IMR-90 (cell line): ENCODE data around the gene SMTNL1. TPM values are rescaled to one million over a fixed set of nuclear protein-coding genes. Genes with fewer than 3 reads are reported as not detected.

ENCODE experiments used
- ATAC-seq: fragments of 200-7000 bp; cut with Tn5 transposase; 2 replicates; pipeline ENCODE4 v1.9.1; 2020; ENCODE audit warnings: low read depth, mild to moderate bottlenecking, moderate library complexity
- BruUV-seq: library from RNA; stranded (reverse); fragments of 400-500 nt; replicated peaks from 2 replicates; lab custom pipeline; 2021; lab: Mats Ljungman, UMichigan
- CTCF ChIA-PET: fragments of 300-600 bp; formaldehyde crosslinking; extraction: SDS; loops from one replicate; lab custom pipeline; 2021; ENCODE audit warnings: antibody characterized with exemption; lab: Yijun Ruan, JAX
- POLR2A ChIA-PET: fragments of 300-600 bp; sonication (Branson Sonifier 250); formaldehyde crosslinking; loops from one replicate; lab custom pipeline; 2022; ENCODE audit warnings: antibody characterized with exemption; ENCODE audit not compliant: unreplicated experiment; lab: Charles Lee
- DNase-seq: peaks from one replicate; pipeline ENCODE4 v3.0.0; 2013
- H2AFZ ChIP-seq: replicated peaks from 2 replicates; pipeline ENCODE3; 2013; ENCODE audit warnings: low read length, mild to moderate bottlenecking; ENCODE audit not compliant: poor library complexity
- H2AK5ac ChIP-seq: 2 replicates; pipeline ENCODE4 v1.6.1; 2013; ENCODE audit warnings: low read depth, low read length, inconsistent platforms
- H2AK9ac ChIP-seq: replicated peaks from 2 replicates; pipeline ENCODE3; 2013; ENCODE audit warnings: mild to moderate bottlenecking, low read depth, low read length, moderate library complexity; ENCODE audit not compliant: poor library complexity
- H2BK120ac ChIP-seq: 2 replicates; pipeline ENCODE4 v1.6.1; 2013; ENCODE audit warnings: low read depth, low read length, inconsistent platforms
- H2BK15ac ChIP-seq: 3 replicates; pipeline ENCODE4 v1.6.1; 2013; ENCODE audit warnings: low read depth, low read length, inconsistent platforms
- H2BK20ac ChIP-seq: 2 replicates; pipeline ENCODE4 v1.6.1; 2013; ENCODE audit warnings: low read depth, mild to moderate bottlenecking, inconsistent platforms, low read length, moderate library complexity
- H2BK5ac ChIP-seq: 2 replicates; pipeline ENCODE4 v1.6.1; 2013; ENCODE audit warnings: mild to moderate bottlenecking, low read depth, low read length, inconsistent platforms; ENCODE audit not compliant: poor library complexity, severe bottlenecking
- H3K14ac ChIP-seq: replicated peaks from 2 replicates; pipeline ENCODE4 v1.6.1; 2013; ENCODE audit warnings: low read depth, low read length, inconsistent platforms
- H3K18ac ChIP-seq: 2 replicates; pipeline ENCODE4 v1.6.1; 2013; ENCODE audit warnings: low read depth, low read length, control low read depth
- H3K23ac ChIP-seq: 2 replicates; pipeline ENCODE4 v1.6.1; 2013; ENCODE audit warnings: low read depth, low read length, inconsistent platforms
- H3K27ac ChIP-seq: 2 replicates; pipeline ENCODE4 v1.5.1; 2013; ENCODE audit warnings: mild to moderate bottlenecking, control low read depth, low read length; ENCODE audit not compliant: insufficient read depth
- H3K27me3 ChIP-seq: 2 replicates; pipeline ENCODE4 v1.6.1; 2013; ENCODE audit warnings: low read length; ENCODE audit not compliant: control insufficient read depth, insufficient read depth
- H3K36me3 ChIP-seq: 2 replicates; pipeline ENCODE4 v1.6.1; 2013; ENCODE audit warnings: low read length, mixed read lengths; ENCODE audit not compliant: control insufficient read depth, insufficient read depth
- H3K4ac ChIP-seq: 2 replicates; pipeline ENCODE4 v1.6.1; 2013; ENCODE audit warnings: low read depth, low read length, inconsistent platforms
- H3K4me1 ChIP-seq: 2 replicates; pipeline ENCODE4 v1.6.1; 2013; ENCODE audit warnings: low read length, mixed read lengths; ENCODE audit not compliant: control insufficient read depth, insufficient read depth
- H3K4me2 ChIP-seq: 2 replicates; pipeline ENCODE4 v1.6.1; 2013; ENCODE audit warnings: low read depth, mild to moderate bottlenecking, control low read depth, low read length, moderate library complexity
- H3K4me3 ChIP-seq: 2 replicates; pipeline ENCODE4 v1.5.1; 2013; ENCODE audit warnings: low read depth, mild to moderate bottlenecking, control low read depth, low read length, moderate library complexity; ENCODE audit not compliant: insufficient read depth
- H3K56ac ChIP-seq: 2 replicates; pipeline ENCODE4 v1.6.1; 2013; ENCODE audit warnings: low read length, inconsistent platforms; ENCODE audit not compliant: insufficient read depth; ENCODE audit errors: extremely low read depth
- H3K79me1 ChIP-seq, 2 experiments: 2 replicates each; pipeline ENCODE4 v1.6.1; 2013; ENCODE audit warnings: low read length in 2 of 2, inconsistent platforms in 1 of 2, low read depth in 1 of 2
- H3K9ac ChIP-seq: 2 replicates; pipeline ENCODE4 v1.6.1; 2013; ENCODE audit warnings: low read depth, low read length, control low read depth
- H3K9me1 ChIP-seq: 2 replicates; pipeline ENCODE4 v1.6.1; 2013; ENCODE audit warnings: low read length, inconsistent platforms; ENCODE audit not compliant: insufficient read depth
- H3K9me3 ChIP-seq: 2 replicates; pipeline ENCODE4 v1.6.1; 2013; ENCODE audit warnings: low read length; ENCODE audit not compliant: control insufficient read depth, insufficient read depth
- H4K20me1 ChIP-seq: 2 replicates; pipeline ENCODE4 v1.6.1; 2013; ENCODE audit warnings: low read length, inconsistent platforms; ENCODE audit not compliant: insufficient read depth
- H4K5ac ChIP-seq: 2 replicates; pipeline ENCODE4 v1.6.1; 2013; ENCODE audit warnings: mild to moderate bottlenecking, low read depth, low read length, control low read depth
- H4K8ac ChIP-seq, 2 experiments: 2 replicates each; pipeline ENCODE4 v1.6.1; 2013; ENCODE audit warnings: low read depth in 2 of 2, low read length in 2 of 2, control low read depth in 1 of 2, inconsistent platforms in 1 of 2
- H4K91ac ChIP-seq: 2 replicates; pipeline ENCODE4 v1.6.1; 2013; ENCODE audit warnings: low read depth, low read length, inconsistent platforms; ENCODE audit not compliant: insufficient read depth
- CEBPB ChIP-seq: IDR thresholded peaks from 2 replicates; pipeline ENCODE4 v1.6.1; 2012; ENCODE audit warnings: low read depth, low read length, improper control_type of control experiment
- MAFK ChIP-seq: IDR thresholded peaks from 2 replicates; pipeline ENCODE4 v1.6.1; 2012; ENCODE audit warnings: low read depth, low read length, improper control_type of control experiment
- MAZ ChIP-seq: IDR thresholded peaks from 2 replicates; pipeline ENCODE4 v1.6.1; 2012; ENCODE audit warnings: low read depth, mild to moderate bottlenecking, low read length, improper control_type of control experiment, moderate library complexity, borderline replicate concordance
- MXI1 ChIP-seq: IDR thresholded peaks from 2 replicates; pipeline ENCODE4 v1.6.1; 2012; ENCODE audit warnings: low read depth, mild to moderate bottlenecking, low read length, moderate library complexity, borderline replicate concordance
- NFE2L2 ChIP-seq: fragments of 150-350 bp; IDR thresholded peaks from 2 replicates; pipeline ENCODE4 v1.6.1; 2016; ENCODE audit warnings: low read depth, mild to moderate bottlenecking, low read length
- POLR2A ChIP-seq: IDR thresholded peaks from 2 replicates; pipeline ENCODE4 v1.6.1; 2012; ENCODE audit warnings: mild to moderate bottlenecking, low read depth, low read length
- RAD21 ChIP-seq: IDR thresholded peaks from 2 replicates; pipeline ENCODE4 v1.6.1; 2012; ENCODE audit warnings: low read length, improper control_type of control experiment
- RCOR1 ChIP-seq: IDR thresholded peaks from 2 replicates; pipeline ENCODE4 v1.6.1; 2012; ENCODE audit warnings: mild to moderate bottlenecking, low read length, improper control_type of control experiment; ENCODE audit not compliant: insufficient replicate concordance
- SMC3 ChIP-seq: fragments of 150-350 bp; IDR thresholded peaks from 2 replicates; pipeline ENCODE4 v1.6.1; 2016; ENCODE audit warnings: low read depth, mild to moderate bottlenecking, antibody characterized with exemption, low read length, moderate library complexity
- WGBS, 2 experiments: methylation state at CpG; one replicate each; pipeline versions ENCODE4 v1.1.5 to v1.1.7; 2013; ENCODE audit warnings: missing lambda C conversion rate in 2 of 2; ENCODE audit not compliant: insufficient read length in 1 of 2; ENCODE audit errors: extremely low coverage in 2 of 2; 5-methylcytosine and 5-hydroxymethylcytosine counted together
- dilution Hi-C: fragments of 300-500 bp; cut with HindIII; formaldehyde crosslinking; loops from one replicate; pipeline ENCODE4 v1.14.3; 2018; ENCODE audit warnings: low sequenced_read_pairs; ENCODE audit not compliant: unreplicated experiment
- in situ Hi-C: fragments of 300-500 bp; cut with MboI; formaldehyde crosslinking; loops from 3 replicates; pipeline ENCODE4 v1.14.3; 2019; ENCODE audit warnings: low sequenced_read_pairs, inconsistent platforms, mixed read lengths
- intact Hi-C: fragments of 100-400 bp; cut with micrococcal nuclease; formaldehyde crosslinking; loops from 2 replicates; pipeline ENCODE4 v1.10.0; 2022
- polyA plus RNA-seq, 3 experiments: library from polyadenylated mRNA; depleted of rRNA; stranded (reverse); fragments of >200 nt; gene quantifications; 2 replicates each; pipeline ENCODE4 v1.2.3, GENCODE V29; 2012; ENCODE audit warnings: low replicate concordance in 1 of 3
- total RNA-seq: library from RNA; depleted of rRNA; stranded (reverse); fragments of >200 nt; gene quantifications from 2 replicates; pipeline ENCODE4 v1.2.3, GENCODE V29; 2012
- TF ChIP-seq, protein P1 (sequence below): fragments of 150-350 bp; IDR thresholded peaks from 2 replicates; pipeline ENCODE4 v1.6.1; 2016; ENCODE audit warnings: low read depth, mild to moderate bottlenecking, low read length, moderate library complexity, borderline replicate concordance

The SMTNL1 gene
- total and polyA plus RNA-seq, 2 of the 4 experiments (the other 2 are of a cell fraction): not detected

DNA sequence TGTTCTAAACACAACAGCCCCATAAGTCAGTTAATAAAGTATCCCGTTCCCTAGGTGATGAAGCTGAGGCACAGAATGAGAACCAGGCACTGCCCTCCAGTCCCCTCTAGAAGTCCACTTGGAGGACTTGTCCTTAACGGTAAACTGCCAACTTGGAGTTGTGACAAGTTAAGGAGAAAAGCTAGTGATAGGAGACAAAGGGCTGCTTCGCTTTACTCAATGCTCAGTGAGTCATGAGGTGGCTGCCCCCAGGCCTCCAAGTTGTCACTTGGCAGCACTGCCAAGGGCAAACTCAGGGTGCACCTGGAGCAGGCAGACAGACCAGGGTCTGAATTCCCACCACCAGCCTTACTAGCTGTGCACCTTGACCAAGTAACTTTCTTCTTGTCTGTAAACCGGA, 35.4 kb upstream of the SMTNL1 start:
- Histone ChIP-seq H4K5ac (no peak overlapping the region), H2BK5ac (no peak overlapping the region), H3K9me1 (peaks cover 13% of the 10 kb centered on the region; the same call in 1 of the 2 replicates), H3K18ac (no peak overlapping the region), H3K27ac (no peak overlapping the region), H2BK120ac (no peak overlapping the region), H2BK15ac (no peak overlapping the region), H3K56ac (no peak overlapping the region), H3K9ac (no peak overlapping the region), H3K4me2 (no peak overlapping the region), H3K79me1 (peaks cover 3 to 31% of the 10 kb centered on the region in 2 experiments; a peak in 3 of 4 replicates), H3K4me3 (no peak overlapping the region), H2BK20ac (no peak overlapping the region), H3K14ac (no peak overlapping the region), H2AK9ac (no peak overlapping the region), H3K27me3 (no peaks in the 10 kb centered on the region), H3K4me1 (peaks cover 15% of the 10 kb centered on the region), H3K23ac (no peak overlapping the region), H3K9me3 (no peaks in the 10 kb centered on the region), H4K20me1 (no peaks in the 10 kb centered on the region; the same call in 1 of the 2 replicates), H4K8ac (no peak overlapping the region), H2AFZ (no peak overlapping the region), H2AK5ac (no peak overlapping the region), H4K91ac (no peak overlapping the region), H3K36me3 (peaks cover 25% of the 10 kb centered on the region), H3K4ac (no peak overlapping the region)
- POLR2A ChIA-PET: no interaction called here
- DNase-seq (peak; percentile 22), ATAC-seq (no peak)
- dilution Hi-C loops: no loop called here
- in situ Hi-C loops: loop anchor here (25.0 kb wide), 1 partner anchor 665 kb away; no protein-coding TSS in a partner anchor
- intact Hi-C loops: no loop called here
- TF ChIP-seq SMC3 (no peak), MAFK (no peak), RAD21 (no peak), RCOR1 (no peak), CEBPB (no peak), MAZ (no peak), NFE2L2 (no peak), MXI1 (no peak), POLR2A (no peak)
- TF ChIP-seq, protein P1, sequence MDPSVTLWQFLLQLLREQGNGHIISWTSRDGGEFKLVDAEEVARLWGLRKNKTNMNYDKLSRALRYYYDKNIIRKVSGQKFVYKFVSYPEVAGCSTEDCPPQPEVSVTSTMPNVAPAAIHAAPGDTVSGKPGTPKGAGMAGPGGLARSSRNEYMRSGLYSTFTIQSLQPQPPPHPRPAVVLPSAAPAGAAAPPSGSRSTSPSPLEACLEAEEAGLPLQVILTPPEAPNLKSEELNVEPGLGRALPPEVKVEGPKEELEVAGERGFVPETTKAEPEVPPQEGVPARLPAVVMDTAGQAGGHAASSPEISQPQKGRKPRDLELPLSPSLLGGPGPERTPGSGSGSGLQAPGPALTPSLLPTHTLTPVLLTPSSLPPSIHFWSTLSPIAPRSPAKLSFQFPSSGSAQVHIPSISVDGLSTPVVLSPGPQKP: no peak
- BruUV-seq: no TSS peak
- no CpG with 5 or more reads among the region's 4 CpGs for WGBS, 2 experiments
- CTCF ChIA-PET: interaction anchor here (1.0 to 1.9 kb wide), 2 partner anchors 9 to 25 kb away, joined by 5 to 12 read pairs; no protein-coding TSS in a partner anchor
